ENCODE results near the gene GOLGA8Q.
"Not testable (repeated sequence)": the region's sequence is repeated elsewhere in the genome, so short reads cannot be mapped to it uniquely, and the experiment has no call there.

GOLGA8Q gene, protein sequence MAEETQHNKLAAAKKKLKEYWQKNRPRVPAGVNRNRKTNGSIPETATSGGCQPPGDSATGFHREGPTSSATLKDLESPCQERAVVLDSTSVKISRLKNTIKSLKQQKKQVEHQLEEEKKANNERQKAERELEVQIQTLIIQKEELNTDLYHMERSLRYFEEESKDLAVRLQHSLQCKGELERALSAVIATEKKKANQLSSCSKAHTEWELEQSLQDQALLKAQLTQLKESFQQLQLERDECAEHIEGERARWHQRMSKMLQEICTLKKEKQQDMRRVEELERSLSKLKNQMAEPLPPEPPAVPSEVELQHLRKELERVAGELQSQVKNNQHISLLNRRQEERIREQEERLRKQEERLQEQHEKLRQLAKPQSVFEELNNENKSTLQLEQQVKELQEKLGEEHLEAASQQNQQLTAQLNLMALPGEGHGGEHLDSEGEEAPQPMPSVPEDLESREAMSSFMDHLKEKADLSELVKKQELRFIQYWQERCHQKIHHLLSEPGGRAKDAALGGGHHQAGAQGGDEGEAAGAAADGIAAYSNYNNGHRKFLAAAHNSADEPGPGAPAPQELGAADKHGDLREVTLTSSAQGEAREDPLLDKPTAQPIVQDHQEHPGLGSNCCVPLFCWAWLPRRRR

DNA sequence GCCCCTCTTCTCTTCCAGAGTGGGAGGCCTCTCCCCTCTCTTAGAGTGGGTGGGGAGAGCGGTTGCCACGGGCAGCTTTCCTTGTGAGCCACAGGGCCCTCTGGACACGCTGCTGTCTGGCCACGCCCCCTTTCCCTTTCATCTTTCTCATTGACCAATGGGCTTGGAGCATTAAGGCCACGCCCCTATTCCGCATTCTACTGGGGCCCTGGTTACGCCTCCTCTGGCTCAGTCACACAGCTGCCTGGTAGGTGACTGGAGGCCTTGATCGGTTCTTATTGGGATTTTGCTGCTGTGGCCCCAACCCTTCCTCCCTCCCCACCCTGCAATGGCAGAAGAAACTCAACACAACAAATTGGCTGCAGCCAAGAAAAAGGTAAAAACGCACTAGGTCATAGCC lies at the start of gene GOLGA8Q:
Gene GOLGA8Q, plus strand, starts transcription at position 301 of the 400 bp plus-strand sequence. Its CDS starts 28 bp downstream, at position 329.
- DNase-seq = not testable (repeated sequence)

DNA sequence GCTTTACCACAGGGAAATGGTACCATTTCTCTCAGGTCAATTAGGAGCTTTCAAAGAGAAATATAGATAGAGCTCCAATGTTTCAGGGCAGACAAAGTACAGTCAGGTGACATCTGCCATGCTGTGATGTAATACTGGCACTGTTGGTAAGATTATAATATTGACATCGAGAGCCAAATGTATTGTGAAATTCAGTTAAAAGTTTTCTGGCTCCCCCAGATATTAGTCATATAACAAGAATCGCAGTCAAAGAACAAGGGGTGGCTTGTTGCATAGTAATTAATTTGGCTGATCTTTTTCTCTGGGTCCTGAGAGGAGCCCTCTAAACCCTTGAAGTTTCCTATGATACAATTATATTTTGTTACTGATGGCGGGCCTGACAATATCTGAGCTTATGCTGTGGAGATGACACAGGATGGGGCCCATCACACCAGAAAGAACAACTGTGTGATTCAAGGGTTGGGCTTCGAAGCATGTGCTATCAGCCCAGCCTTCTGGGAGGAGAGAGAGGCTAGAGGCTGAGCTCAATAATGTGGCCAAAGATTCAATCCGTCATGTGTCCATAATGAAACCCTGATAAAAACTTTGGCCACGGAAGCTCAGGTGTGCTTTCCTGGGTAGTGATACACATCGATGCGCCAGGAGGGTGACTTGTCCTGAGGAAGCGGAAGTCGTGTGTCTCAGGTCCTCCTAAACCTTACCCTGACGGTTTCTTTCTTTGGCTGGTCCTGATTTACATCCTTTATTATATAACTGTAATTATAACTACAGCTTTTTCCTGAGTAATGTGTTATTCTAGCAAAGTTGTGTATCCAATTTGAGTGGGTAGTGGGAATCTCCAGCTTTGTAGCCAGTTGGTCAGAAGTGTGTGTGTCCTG lies 48.7 kb upstream of the GOLGA8Q start:
- DNase-seq = not testable (repeated sequence)

GRCh38 chr15:30504162-30504843 lies 47.5 kb upstream of the GOLGA8Q start:
- not testable (repeated sequence) for DNase-seq

DNA sequence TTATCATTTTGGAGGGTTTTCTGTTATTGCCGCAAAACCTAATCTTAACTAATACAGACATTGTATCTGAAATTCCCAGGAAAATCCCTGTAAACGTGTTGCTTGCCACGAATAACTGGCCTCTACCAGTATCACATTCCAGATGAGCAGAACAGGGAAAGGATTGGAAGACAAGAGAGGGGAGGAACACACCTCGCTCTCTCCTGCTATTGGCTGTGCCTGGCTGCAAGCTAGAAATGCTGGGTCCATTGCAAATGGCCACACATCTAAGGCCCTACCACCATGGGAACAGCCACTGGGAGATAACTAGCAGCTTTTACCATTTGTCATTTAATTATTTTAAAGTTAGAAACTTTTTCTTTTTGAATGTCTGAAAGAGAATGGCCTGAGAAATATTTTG lies 37.3 kb upstream of the GOLGA8Q start:
- DNase-seq = not testable (repeated sequence)

GRCh38 chr15:30523453-30524243 lies 28.2 kb upstream of the GOLGA8Q start:
- not testable (repeated sequence) for DNase-seq

GRCh38 chr15:30525912-30526311 lies 25.9 kb upstream of the GOLGA8Q start:
- not testable (repeated sequence) for DNase-seq

- not testable (repeated sequence) for DNase-seq
Measured at GRCh38 chr15:30529049-30529448, 22.8 kb upstream of the GOLGA8Q start.

DNA sequence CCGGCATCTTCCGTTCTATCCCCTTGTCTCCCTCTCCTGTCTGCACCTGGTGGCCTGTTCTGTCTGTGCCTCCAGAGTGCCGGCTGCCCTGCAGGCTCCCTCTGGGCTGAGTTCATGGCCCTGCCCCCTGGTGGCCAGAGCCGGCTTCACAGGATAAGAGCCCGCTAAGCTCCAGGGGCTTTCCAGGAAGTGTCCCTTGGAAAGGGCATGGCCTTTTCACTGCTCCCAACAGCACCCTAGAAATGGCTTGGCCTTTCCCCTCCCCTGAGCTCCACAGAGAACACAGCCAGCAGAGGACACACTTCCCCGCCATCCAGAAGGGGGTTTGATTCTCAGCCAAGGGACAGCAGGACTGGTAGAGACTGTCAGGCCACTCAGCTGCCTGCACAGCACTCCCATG lies 15.1 kb downstream of the GOLGA8Q start:
- peak; percentile 40 for DNase-seq

DNA sequence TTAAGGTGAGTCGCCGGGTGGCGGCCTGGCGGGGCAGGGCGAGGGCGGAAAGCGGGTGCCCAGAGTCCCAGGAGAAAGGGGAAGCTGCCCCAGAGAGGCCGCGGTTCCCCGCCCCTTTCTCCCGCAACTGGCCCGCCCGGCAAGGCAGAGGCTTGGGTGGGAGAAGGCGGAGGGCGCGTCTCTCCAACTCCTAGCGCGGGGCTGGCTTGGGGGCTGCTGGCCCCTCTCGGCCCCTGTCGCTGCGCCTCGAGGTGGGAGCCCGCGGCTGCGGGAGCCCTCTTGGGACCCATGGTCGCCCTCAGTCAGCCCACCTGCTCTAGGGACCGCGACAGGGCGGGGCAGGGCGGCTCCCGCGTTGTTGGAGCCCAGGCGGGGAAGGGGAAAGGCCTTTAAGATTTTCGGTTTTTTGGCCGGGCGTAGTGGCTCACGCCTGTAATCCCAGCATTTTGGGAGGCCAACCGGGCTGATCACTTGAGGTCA lies 21.2 kb downstream of the GOLGA8Q start:
- not testable (repeated sequence) for DNase-seq

DNA sequence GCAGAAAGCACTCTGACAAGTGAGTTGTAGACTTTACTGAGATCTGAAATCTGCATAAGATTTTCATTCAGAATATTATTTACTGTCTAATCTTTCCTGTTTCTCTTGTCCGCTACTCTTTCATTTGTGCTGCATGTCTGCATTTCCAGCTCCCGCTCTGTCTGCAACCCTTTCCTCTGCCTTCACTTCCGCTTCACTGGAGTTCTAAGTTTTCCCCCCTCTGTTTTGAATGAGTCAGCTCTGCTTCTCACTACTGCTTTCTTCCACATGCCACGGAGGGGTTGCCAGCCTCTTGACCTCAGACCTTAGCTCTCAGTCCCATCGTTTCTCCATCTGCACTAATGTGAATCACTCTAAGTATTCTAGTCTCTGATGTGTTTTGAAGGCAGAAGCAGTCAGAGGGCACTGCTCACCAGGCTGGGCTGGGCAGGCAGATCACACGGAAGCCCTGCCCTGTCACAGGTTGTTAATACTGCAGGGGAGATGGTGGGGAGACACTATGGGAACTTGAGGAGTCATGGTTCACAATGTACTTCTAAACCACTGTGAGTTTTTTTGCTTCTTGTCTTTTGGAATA lies 27.6 kb downstream of the GOLGA8Q start:
- DNase-seq = not testable (repeated sequence)

DNA sequence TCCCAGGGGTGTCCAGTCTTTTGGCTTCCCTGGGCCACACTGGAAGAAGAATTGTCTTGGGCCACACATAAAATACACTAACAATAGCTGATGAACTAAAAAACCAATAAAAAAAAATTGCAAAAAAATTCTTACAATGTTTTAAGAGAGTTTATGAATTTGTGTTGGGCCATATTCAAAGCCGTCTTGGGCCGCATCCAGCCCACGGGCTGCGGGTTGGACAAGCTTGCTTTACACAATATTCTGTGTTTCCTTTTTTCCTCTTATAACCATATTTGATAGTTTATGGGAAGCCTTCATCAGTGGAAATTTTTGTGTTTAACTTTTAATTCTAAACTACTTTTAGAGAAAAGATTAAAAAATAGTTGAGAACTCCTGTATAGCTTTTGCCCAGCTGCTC lies 28.9 kb downstream of the GOLGA8Q start:
- DNase-seq = not testable (repeated sequence)

DNA sequence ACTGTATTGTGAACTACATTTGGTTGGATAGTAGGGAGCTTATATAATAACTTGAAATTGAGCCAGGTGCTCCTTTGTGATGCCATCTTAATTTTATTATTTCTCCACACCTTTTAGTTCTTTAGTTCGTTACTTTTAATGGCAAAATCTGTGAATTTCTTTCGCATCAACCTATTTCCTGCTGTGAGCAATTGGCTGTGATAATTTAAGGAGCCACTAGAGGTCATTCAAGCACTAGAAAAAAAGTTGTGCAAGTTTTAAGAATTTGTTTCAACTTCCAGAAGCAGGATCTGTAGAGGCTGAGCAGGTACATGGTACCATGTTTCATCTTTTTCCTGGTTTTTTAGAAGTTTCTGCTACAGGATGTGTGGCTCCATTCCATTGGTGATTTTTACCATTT lies 47.1 kb downstream of the GOLGA8Q start:
- not testable (repeated sequence) for DNase-seq

GRCh38 chr15:30603796-30604195 lies 51.9 kb downstream of the GOLGA8Q start, which contains the start of gene GOLGA8H:
Gene GOLGA8H, plus strand, starts transcription at chr15:30604028. Its CDS starts 98 bp downstream, at chr15:30604126.
- DNase-seq = not testable (repeated sequence)

Data from activated CD8-positive, alpha-beta memory T cell treated with anti-CD3 and anti-CD28 coated beads, Interleukin-2, amount 50 U/mL, for 48 hours (primary cell).